CD1c-positive myeloid dendritic cell (primary cell): ENCODE results near the gene SPAG9.
"Not testable (repeated sequence)": the region's sequence is repeated elsewhere in the genome, so short reads cannot be mapped to it uniquely, and the experiment has no call there.

Experiments
- DNase-seq: peaks from one replicate; pipeline ENCODE4 v3.0.0-alpha.2; 2016; ENCODE audit errors: extremely low spot score

Gene SPAG9

GRCh38 chr17:51142597-51142996 lies 21.9 kb upstream of the SPAG9 start:
- DNase-seq, result no peak

GRCh38 chr17:51135956-51136355 lies 15.3 kb upstream of the SPAG9 start:
- no peak for DNase-seq

DNA sequence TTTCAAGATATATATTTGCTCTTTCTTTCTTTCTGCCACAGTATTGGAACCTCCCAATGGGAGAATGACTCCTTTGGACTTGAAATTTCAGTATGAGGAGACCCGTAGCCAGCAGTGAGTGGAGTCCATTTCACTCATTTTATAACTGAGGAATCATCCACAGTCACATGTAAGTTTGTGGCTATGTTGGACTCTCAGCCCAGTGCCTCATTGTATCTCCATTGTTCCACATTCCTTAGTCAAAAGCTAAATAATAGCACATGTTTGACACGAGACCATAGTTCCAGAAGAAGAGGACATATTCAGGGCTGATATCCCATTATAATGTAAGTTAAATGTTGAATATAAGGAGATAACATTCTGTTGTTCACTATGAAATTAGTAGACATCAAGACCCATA lies 12.7 kb upstream of the SPAG9 start:
- DNase-seq, result no peak

GRCh38 chr17:51132964-51133319 lies 12.3 kb upstream of the SPAG9 start:
- DNase-seq, result peak; percentile 49

DNA sequence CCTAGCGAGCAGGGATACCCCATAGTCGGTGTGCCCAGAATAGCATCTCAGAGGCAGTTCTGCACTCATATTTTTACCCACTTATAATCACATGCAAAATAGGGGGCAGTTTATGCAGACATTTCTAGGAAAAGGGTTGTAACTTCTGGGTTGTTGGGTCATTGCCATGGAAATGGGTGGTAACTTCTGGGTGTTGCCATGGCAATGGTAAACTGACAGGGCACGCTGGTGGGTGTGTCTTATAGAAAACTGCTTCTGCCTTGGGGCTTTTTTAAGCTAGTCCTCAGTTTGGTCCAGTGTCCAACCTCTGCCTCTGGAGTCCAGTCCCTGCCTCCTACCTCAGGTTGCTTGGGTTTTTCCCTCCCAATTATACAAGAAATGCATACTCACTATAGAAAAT lies 7.4 kb upstream of the SPAG9 start:
- DNase-seq, result peak; percentile 78

- DNase-seq, result no peak
Measured at GRCh38 chr17:51124640-51125503, 4.2 kb upstream of the SPAG9 start.

GRCh38 chr17:51122473-51123115 lies 1.9 kb upstream of the SPAG9 start:
- not testable (repeated sequence) for DNase-seq

DNA sequence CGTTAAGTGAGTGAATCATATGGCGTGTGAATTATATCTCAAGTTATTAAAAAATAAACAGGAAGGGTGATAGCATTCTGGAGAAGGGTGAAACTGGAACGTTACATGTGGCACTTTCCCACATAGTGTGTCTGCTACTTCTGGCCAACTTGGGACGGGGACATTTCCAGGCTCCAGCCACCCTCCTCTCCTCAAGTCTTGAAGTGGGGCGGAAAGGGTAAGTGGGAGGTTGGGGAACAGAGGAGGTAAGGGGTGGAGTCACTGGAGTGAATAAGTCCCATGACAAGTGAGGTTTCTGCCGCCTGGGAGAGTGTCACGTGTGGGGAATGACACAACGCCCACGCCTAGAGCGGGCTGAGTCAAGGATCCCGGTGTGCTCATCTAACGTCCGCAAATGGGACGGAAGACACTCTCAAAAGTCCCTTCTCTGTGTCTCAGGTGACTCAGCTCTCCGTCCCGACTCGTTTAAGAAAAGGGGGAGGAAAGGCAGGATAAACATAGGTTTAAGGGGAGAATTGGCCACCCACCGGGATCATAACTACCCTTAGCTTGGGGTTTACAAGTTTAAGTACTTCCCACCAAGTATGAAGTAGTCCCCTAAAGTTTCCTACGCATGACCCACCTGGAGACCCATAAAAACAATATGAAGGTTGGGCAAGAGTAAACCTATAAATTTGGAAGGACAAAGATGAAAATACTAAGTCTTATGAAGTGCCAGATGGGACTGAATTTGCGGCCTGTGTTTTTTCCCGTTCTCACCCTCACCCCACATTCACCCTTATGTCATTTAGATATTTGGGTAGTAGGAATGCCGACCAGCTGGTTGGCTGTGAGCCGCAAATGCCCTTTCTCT lies 1.2 kb upstream of the SPAG9 start:
- DNase-seq, result peak; percentile 99

- DNase-seq, result no peak
Measured at GRCh38 chr17:51120357-51120738, 320 bp downstream of the SPAG9 start.

- peak; percentile 73 for DNase-seq
Measured at GRCh38 chr17:51119415-51120356, 982 bp downstream of the SPAG9 start.

- DNase-seq, result peak; percentile 46
Measured at GRCh38 chr17:51118330-51119195, 2.1 kb downstream of the SPAG9 start.

GRCh38 chr17:51115179-51115578 lies 5.5 kb downstream of the SPAG9 start:
- no peak for DNase-seq

DNA sequence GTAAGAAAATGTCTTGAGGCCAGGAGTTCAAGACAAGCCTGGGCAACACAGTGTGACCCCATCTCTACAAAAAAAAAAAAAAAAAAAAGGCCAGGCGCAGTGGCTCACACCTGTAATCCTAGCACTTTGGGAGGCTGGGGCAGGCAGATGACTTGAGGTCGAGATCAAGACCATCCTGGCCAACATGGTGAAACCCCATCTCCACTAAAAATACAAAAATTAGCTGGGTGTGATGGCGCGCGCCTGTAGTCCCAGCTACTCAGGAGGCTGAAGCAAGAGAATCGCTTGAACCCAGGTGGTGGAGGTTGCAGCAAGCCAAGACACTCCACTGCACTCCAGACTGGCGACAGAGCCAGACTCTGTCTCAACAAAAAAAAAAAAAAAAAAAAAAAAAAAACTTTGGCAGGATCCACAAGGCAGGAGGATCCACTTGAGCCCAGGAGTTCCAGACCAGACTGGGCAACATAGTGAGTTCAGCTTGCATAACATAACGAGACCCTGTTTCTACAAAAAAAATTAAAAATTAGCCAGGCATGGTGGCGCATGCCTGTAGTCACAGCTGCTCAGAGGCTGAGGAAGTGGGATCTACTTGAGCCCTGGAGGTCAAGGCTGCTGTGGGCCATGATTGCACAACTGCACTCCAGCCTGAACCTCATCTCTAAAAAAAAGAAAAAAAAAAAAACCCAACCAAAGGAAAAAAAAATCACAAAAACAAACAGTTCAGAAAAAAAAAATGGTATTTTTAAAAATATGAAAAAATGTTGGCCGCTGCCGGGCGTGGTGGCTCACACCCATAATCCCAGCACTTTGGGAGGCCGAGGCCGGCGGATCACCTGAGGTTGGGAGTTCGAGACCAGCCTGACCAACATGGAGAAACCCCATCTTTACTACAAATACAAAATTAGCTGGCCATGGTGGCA lies 8.1 kb downstream of the SPAG9 start:
- peak; percentile 70 for DNase-seq

- no peak for DNase-seq
Measured at GRCh38 chr17:51107778-51108177, 12.9 kb downstream of the SPAG9 start.

DNA sequence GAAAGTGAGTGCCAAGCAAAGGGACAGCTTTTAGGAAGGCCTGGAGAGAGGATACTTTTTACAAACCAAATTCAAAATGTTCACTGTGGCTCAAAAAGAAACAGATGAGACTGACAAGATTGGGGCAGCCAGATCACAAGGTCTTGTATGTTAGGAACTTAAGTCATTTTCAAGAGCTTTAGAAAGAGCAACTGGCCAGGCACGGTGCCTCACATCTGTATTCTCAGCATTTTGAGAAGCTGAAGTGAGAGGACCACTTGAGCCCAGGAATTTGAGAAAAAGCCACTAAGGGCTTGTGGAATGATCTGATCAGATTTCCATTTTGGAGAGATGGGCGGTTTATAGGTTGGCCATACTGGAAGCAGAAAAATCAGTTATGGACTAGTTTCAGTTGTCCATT lies 17.2 kb downstream of the SPAG9 start:
- DNase-seq, result no peak

DNA sequence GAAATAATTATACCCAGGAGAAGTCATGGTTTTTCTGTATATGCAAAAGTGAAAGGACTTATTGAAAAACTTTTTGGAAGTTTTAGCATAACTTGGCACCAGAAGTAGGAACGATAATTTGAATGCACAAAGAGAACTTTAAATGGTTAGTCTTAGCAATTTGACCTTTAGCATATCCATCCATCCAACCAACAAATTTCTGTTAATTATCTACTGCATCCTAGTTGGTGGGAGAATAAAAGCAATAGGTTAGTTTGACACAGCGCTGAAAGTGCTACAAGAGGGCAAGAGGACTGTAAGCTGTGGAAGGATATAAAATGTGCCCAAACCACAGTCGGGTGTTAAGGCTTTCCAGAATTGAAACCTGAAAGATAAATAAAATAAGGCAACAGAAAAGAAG lies 17.6 kb downstream of the SPAG9 start:
- DNase-seq, result no peak

GRCh38 chr17:51097708-51098446 lies 22.8 kb downstream of the SPAG9 start:
- no peak for DNase-seq

DNA sequence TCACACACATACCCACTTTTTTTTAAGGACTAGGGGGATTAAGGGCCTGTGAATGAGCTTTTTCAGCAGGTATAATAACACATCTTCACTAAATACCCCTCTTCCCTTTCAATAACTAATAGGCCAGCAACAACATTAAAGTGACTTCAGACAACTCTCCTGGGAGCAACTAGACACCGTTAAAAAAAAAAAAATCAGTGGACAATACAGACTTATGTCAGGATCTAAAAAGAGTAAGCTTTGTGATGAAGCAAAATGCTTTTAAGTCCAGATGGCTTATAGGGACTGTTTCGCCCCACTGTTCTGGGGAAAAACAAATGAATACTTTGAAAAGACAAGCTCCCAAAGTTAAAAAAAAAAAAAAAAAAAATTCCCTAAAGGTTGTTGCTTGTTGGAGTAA lies 29.0 kb downstream of the SPAG9 start:
- DNase-seq, result no peak

DNA sequence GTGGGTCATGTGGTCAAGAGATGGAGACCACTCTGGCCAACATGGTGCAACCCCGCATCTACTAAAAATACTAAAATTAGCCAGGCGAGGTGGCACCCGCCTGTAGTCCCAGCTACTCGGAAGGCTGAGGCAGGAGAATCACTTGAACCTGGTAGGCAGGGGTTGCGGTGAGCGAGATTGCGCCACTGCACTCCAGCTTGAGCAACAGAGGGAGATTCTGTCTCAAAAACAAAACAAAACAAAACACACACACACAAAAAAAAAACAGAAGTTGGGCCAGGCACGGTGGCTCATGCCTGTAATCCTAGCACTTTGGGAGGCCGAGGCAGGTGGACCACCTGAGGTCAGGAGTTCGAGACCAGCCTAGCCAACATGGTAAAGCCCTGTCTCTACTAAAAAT lies 31.8 kb downstream of the SPAG9 start:
- DNase-seq, result peak; percentile 74
